ENCODE measurements around the gene PDCD10.

DNA sequence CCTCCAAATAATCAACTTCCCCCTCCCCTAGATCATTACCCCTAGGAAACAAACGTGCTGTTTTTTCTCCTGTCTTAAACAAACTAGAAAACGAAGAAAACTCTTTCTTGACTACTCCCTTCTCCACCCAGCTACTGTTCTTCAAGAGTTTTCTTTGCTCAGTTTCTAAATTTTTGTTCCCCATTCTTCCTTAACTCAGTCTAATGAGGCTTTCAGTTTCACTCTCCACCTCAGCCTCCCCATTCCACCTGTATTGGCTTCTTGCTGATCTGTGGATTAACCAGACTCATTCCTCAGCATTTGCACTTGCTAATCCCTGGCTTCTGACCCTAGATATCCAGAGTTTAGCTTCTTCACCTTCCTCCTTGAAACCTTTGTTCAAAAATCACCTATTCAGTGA lies 27.6 kb upstream of the PDCD10 start:
- TF ChIP-seq EP300 (conservative IDR thresholded peaks at IDR 0.05; ENCODE audit: poor library complexity, severe bottlenecking) (no peak), MXI1 (conservative IDR thresholded peaks at IDR 0.05; ENCODE audit: poor library complexity, severe bottlenecking) (no peak), POLR2AphosphoS5 (IDR thresholded peaks at IDR 0.05) (no peak), RAD21 (conservative IDR thresholded peaks at IDR 0.05) (no peak)
- TF ChIP-seq, protein P1, sequence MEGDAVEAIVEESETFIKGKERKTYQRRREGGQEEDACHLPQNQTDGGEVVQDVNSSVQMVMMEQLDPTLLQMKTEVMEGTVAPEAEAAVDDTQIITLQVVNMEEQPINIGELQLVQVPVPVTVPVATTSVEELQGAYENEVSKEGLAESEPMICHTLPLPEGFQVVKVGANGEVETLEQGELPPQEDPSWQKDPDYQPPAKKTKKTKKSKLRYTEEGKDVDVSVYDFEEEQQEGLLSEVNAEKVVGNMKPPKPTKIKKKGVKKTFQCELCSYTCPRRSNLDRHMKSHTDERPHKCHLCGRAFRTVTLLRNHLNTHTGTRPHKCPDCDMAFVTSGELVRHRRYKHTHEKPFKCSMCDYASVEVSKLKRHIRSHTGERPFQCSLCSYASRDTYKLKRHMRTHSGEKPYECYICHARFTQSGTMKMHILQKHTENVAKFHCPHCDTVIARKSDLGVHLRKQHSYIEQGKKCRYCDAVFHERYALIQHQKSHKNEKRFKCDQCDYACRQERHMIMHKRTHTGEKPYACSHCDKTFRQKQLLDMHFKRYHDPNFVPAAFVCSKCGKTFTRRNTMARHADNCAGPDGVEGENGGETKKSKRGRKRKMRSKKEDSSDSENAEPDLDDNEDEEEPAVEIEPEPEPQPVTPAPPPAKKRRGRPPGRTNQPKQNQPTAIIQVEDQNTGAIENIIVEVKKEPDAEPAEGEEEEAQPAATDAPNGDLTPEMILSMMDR (IDR thresholded peaks at IDR 0.05; ENCODE audit: poor library complexity, severe bottlenecking): no peak
- TF ChIP-seq, protein P2, sequence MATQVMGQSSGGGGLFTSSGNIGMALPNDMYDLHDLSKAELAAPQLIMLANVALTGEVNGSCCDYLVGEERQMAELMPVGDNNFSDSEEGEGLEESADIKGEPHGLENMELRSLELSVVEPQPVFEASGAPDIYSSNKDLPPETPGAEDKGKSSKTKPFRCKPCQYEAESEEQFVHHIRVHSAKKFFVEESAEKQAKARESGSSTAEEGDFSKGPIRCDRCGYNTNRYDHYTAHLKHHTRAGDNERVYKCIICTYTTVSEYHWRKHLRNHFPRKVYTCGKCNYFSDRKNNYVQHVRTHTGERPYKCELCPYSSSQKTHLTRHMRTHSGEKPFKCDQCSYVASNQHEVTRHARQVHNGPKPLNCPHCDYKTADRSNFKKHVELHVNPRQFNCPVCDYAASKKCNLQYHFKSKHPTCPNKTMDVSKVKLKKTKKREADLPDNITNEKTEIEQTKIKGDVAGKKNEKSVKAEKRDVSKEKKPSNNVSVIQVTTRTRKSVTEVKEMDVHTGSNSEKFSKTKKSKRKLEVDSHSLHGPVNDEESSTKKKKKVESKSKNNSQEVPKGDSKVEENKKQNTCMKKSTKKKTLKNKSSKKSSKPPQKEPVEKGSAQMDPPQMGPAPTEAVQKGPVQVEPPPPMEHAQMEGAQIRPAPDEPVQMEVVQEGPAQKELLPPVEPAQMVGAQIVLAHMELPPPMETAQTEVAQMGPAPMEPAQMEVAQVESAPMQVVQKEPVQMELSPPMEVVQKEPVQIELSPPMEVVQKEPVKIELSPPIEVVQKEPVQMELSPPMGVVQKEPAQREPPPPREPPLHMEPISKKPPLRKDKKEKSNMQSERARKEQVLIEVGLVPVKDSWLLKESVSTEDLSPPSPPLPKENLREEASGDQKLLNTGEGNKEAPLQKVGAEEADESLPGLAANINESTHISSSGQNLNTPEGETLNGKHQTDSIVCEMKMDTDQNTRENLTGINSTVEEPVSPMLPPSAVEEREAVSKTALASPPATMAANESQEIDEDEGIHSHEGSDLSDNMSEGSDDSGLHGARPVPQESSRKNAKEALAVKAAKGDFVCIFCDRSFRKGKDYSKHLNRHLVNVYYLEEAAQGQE (IDR thresholded peaks at IDR 0.05; ENCODE audit: borderline replicate concordance): no peak

Measured in neural cell (in vitro differentiated cells).